ENCODE measurements around the gene SMIM22. TPM values are rescaled to one million over a fixed set of nuclear protein-coding genes. Genes with fewer than 3 reads are reported as not detected.

The SMIM22 gene
- total and polyA plus RNA-seq, 2 donors (not counting 3 experiments of a cell fraction or from before 2014, with no cell fraction given): not detected

GRCh38 chr16:4754865-4755264 lies 40.3 kb upstream of the SMIM22 start:
- no peaks in the 10 kb centered on the region for H4K20me1 ChIP-seq (replicated peaks; ENCODE audit: control insufficient read depth, extremely low read depth, insufficient read depth, low read length)
- H3K9ac ChIP-seq (replicated peaks; ENCODE audit: extremely low read depth, insufficient read depth, low read length): no peak overlapping the region
- H3K4me3 ChIP-seq (replicated peaks in 1 of 3; ENCODE audit: insufficient read depth in 1 of 3, low read depth in 1 of 3, low read length in 3 of 3): no peak overlapping the region
- peaks cover 9 to 25% of the 10 kb centered on the region in 2 experiments for H3K36me3 ChIP-seq (ENCODE audit: control insufficient read depth in 2 of 2, extremely low read depth in 1 of 2, insufficient read depth in 2 of 2, low read length in 2 of 2)
- no peaks in the 10 kb centered on the region for H3K9me1 ChIP-seq (replicated peaks; ENCODE audit: control insufficient read depth, extremely low read depth, insufficient read depth, low read length)
- no TSS peak for BruUV-seq (replicated peaks)
- dilution Hi-C loops (cut with MboI; ENCODE audit: extremely low pct_ligation_motif_present, low sequenced_read_pairs) (no loop called here), intact Hi-C loops (cut with micrococcal nuclease) (no loop called here)
- ChIA-PET CTCF (no interaction called here), POLR2A (no interaction called here)
- no peaks in the 10 kb centered on the region for H3K27me3 ChIP-seq (ENCODE audit: control insufficient read depth in 2 of 2, insufficient read depth in 2 of 2, low read length in 2 of 2)
- FAIRE-seq (no peak), DNase-seq (ENCODE audit: low read depth, low spot score) (no peak)
- no peak overlapping the region for H3K4me2 ChIP-seq (ENCODE audit: insufficient read depth, low read length)
- no peaks in the 10 kb centered on the region for H3K9me3 ChIP-seq (replicated peaks; ENCODE audit: control insufficient read depth, insufficient read depth, low read length)
- no peak overlapping the region for H2AFZ ChIP-seq (ENCODE audit: low read depth, low read length)
- no peak overlapping the region for H3K27ac ChIP-seq (ENCODE audit: insufficient read depth, low read depth, low read length)
- peaks cover 2% of the 10 kb centered on the region for H3K79me2 ChIP-seq (ENCODE audit: control insufficient read depth, insufficient read depth, low read length)
- TF ChIP-seq POLR2A (IDR thresholded peaks at IDR 0.05; ENCODE audit: low read depth, low read length) (no peak), JUN (IDR thresholded peaks at IDR 0.05; ENCODE audit: borderline replicate concordance, insufficient read depth, insufficient read length, low read depth) (no peak), MAX (IDR thresholded peaks at IDR 0.05; ENCODE audit: insufficient read depth, insufficient read length) (no peak), MYC (IDR thresholded peaks at IDR 0.05; ENCODE audit: low read depth, low read length) (no peak), EZH2 (IDR thresholded peaks at IDR 0.05; ENCODE audit: borderline replicate concordance, low read depth, low read length, severe bottlenecking) (no peak), GATA2 (IDR thresholded peaks at IDR 0.05; ENCODE audit: insufficient read depth, insufficient read length, low read depth, low read length) (no peak), FOS (IDR thresholded peaks at IDR 0.05; ENCODE audit: borderline replicate concordance, insufficient read depth, low read length) (no peak)
- H3K4me1 ChIP-seq (ENCODE audit: control insufficient read depth, extremely low read depth, insufficient read depth, low read length): no peaks in the 10 kb centered on the region

GRCh38 chr16:4755687-4756086 lies 39.5 kb upstream of the SMIM22 start:
- Histone ChIP-seq H3K79me2 (ENCODE audit: control insufficient read depth, insufficient read depth, low read length) (peaks cover 2% of the 10 kb centered on the region), H4K20me1 (replicated peaks; ENCODE audit: control insufficient read depth, extremely low read depth, insufficient read depth, low read length) (no peaks in the 10 kb centered on the region), H3K9me1 (replicated peaks; ENCODE audit: control insufficient read depth, extremely low read depth, insufficient read depth, low read length) (no peaks in the 10 kb centered on the region), H2AFZ (ENCODE audit: low read depth, low read length) (no peak overlapping the region), H3K27ac (ENCODE audit: insufficient read depth, low read depth, low read length) (no peak overlapping the region), H3K9me3 (replicated peaks; ENCODE audit: control insufficient read depth, insufficient read depth, low read length) (no peaks in the 10 kb centered on the region), H3K36me3 (ENCODE audit: control insufficient read depth in 2 of 2, extremely low read depth in 1 of 2, insufficient read depth in 2 of 2, low read length in 2 of 2) (peaks cover 15 to 33% of the 10 kb centered on the region in 2 experiments), H3K4me3 (replicated peaks in 1 of 3; ENCODE audit: insufficient read depth in 1 of 3, low read depth in 1 of 3, low read length in 3 of 3) (no peak overlapping the region), H3K4me2 (ENCODE audit: insufficient read depth, low read length) (no peak overlapping the region), H3K4me1 (ENCODE audit: control insufficient read depth, extremely low read depth, insufficient read depth, low read length) (no peaks in the 10 kb centered on the region), H3K9ac (replicated peaks; ENCODE audit: extremely low read depth, insufficient read depth, low read length) (no peak overlapping the region), H3K27me3 (ENCODE audit: control insufficient read depth in 2 of 2, insufficient read depth in 2 of 2, low read length in 2 of 2) (no peaks in the 10 kb centered on the region)
- DNase-seq (ENCODE audit: low read depth, low spot score): no peak
- no TSS peak for BruUV-seq (replicated peaks)
- intact Hi-C loops (cut with micrococcal nuclease) (no loop called here), dilution Hi-C loops (cut with MboI; ENCODE audit: extremely low pct_ligation_motif_present, low sequenced_read_pairs) (no loop called here)
- no peak for FAIRE-seq
- POLR2A ChIA-PET: no interaction called here
- TF ChIP-seq GATA2 (IDR thresholded peaks at IDR 0.05; ENCODE audit: insufficient read depth, insufficient read length, low read depth, low read length): no peak
- CTCF ChIA-PET: no interaction called here

All from endothelial cell of umbilical vein (primary cell).